ENCODE measurements around the gene ANTXR2. TPM values are rescaled to one million over a fixed set of nuclear protein-coding genes. Genes with fewer than 3 reads are reported as not detected.

Gene ANTXR2
- total RNA-seq, 1 experiment from 2014 or later, result 31.0 TPM

- BruUV-seq (replicated peaks), result no TSS peak
- no peaks in the 10 kb centered on the region for H3K27me3 Mint-ChIP-seq (ENCODE audit: insufficient read depth, unreplicated experiment)
- POLR2A ChIA-PET, result interaction anchor here (0.7 to 1.0 kb wide), 3 partner anchors 9 to 22 kb away, joined by 3 to 6 read pairs (median 4); no protein-coding TSS in a partner anchor
- H3K4me3 Mint-ChIP-seq (ENCODE audit: unreplicated experiment), result no peak overlapping the region
- DNase-seq (ENCODE audit: unreplicated experiment), result no peak
- no peaks in the 10 kb centered on the region for H3K9me3 Mint-ChIP-seq (ENCODE audit: unreplicated experiment)
- H3K4me1 Mint-ChIP-seq (ENCODE audit: insufficient read depth, unreplicated experiment), result peaks cover 20% of the 10 kb centered on the region
- no peak for TF ChIP-seq CTCF (IDR thresholded peaks at IDR 0.05; ENCODE audit: unreplicated experiment)
- CTCF ChIA-PET, result interaction anchor here (1.4 kb wide), 1 partner anchor 11 kb away, joined by 4 read pairs; no protein-coding TSS in a partner anchor
- intact Hi-C loops (cut with micrococcal nuclease), result no loop called here
- H3K27ac Mint-ChIP-seq (ENCODE audit: low read depth, unreplicated experiment), result peak overlapping the region; percentile 80
- peaks cover 21% of the 10 kb centered on the region for H3K36me3 Mint-ChIP-seq (ENCODE audit: insufficient read depth, unreplicated experiment)
These were observed 23.6 kb downstream of the ANTXR2 start for GRCh38 chr4:80049402-80049801.

GRCh38 chr4:80045786-80046185 is 27.2 kb downstream of the ANTXR2 start:
- POLR2A ChIA-PET, result interaction anchor here (0.9 to 3.7 kb wide), 3 partner anchors 12 to 32 kb away, joined by 4 to 31 read pairs (median 4); partner anchors contain the start of gene ANTXR2
- Mint-ChIP-seq H3K27me3 (ENCODE audit: insufficient read depth, unreplicated experiment) (no peaks in the 10 kb centered on the region), H3K9me3 (ENCODE audit: unreplicated experiment) (no peaks in the 10 kb centered on the region), H3K36me3 (ENCODE audit: insufficient read depth, unreplicated experiment) (peaks cover 15% of the 10 kb centered on the region), H3K4me1 (ENCODE audit: insufficient read depth, unreplicated experiment) (peaks cover 20% of the 10 kb centered on the region), H3K4me3 (ENCODE audit: unreplicated experiment) (no peak overlapping the region), H3K27ac (ENCODE audit: low read depth, unreplicated experiment) (peak overlapping the region; percentile 31)
- CTCF ChIA-PET, result interaction anchor here (0.7 to 1.5 kb wide), 3 partner anchors 26 to 127 kb away, joined by 3 to 4 read pairs (median 3); no protein-coding TSS in a partner anchor
- no peak for TF ChIP-seq CTCF (IDR thresholded peaks at IDR 0.05; ENCODE audit: unreplicated experiment)
- intact Hi-C loops (cut with micrococcal nuclease), result no loop called here
- no peak for DNase-seq (ENCODE audit: unreplicated experiment)
- no TSS peak for BruUV-seq (replicated peaks)

GRCh38 chr4:80043541-80043940 is 29.5 kb downstream of the ANTXR2 start:
- H3K4me1 Mint-ChIP-seq (ENCODE audit: insufficient read depth, unreplicated experiment), result peaks cover 11% of the 10 kb centered on the region
- intact Hi-C loops (cut with micrococcal nuclease), result no loop called here
- H3K4me3 Mint-ChIP-seq (ENCODE audit: unreplicated experiment), result no peak overlapping the region
- ChIA-PET POLR2A (no interaction called here), CTCF (no interaction called here)
- no TSS peak for BruUV-seq (replicated peaks)
- H3K27ac Mint-ChIP-seq (ENCODE audit: low read depth, unreplicated experiment), result no peak overlapping the region
- no peak for DNase-seq (ENCODE audit: unreplicated experiment)
- H3K9me3 Mint-ChIP-seq (ENCODE audit: unreplicated experiment), result no peaks in the 10 kb centered on the region
- H3K27me3 Mint-ChIP-seq (ENCODE audit: insufficient read depth, unreplicated experiment), result no peaks in the 10 kb centered on the region
- H3K36me3 Mint-ChIP-seq (ENCODE audit: insufficient read depth, unreplicated experiment), result no peaks in the 10 kb centered on the region
- TF ChIP-seq CTCF (IDR thresholded peaks at IDR 0.05; ENCODE audit: unreplicated experiment), result no peak

- DNase-seq (ENCODE audit: unreplicated experiment), result no peak
- peaks cover 11% of the 10 kb centered on the region for H3K4me1 Mint-ChIP-seq (ENCODE audit: insufficient read depth, unreplicated experiment)
- intact Hi-C loops (cut with micrococcal nuclease), result no loop called here
- ChIA-PET POLR2A (no interaction called here), CTCF (no interaction called here)
- H3K9me3 Mint-ChIP-seq (ENCODE audit: unreplicated experiment), result no peaks in the 10 kb centered on the region
- TF ChIP-seq CTCF (IDR thresholded peaks at IDR 0.05; ENCODE audit: unreplicated experiment), result no peak
- BruUV-seq (replicated peaks), result no TSS peak
- H3K27me3 Mint-ChIP-seq (ENCODE audit: insufficient read depth, unreplicated experiment), result no peaks in the 10 kb centered on the region
- H3K27ac Mint-ChIP-seq (ENCODE audit: low read depth, unreplicated experiment), result no peak overlapping the region
- no peak overlapping the region for H3K4me3 Mint-ChIP-seq (ENCODE audit: unreplicated experiment)
- no peaks in the 10 kb centered on the region for H3K36me3 Mint-ChIP-seq (ENCODE audit: insufficient read depth, unreplicated experiment)
These were observed 30.2 kb downstream of the ANTXR2 start for GRCh38 chr4:80042821-80043220.
